Activated naive CD8-positive, alpha-beta T cell (primary cell): ENCODE results near the gene PIP4K2A.

Source experiments
- H3K27ac Mint-ChIP-seq: one replicate; pipeline ENCODE4 v1.8.0; 2021; ENCODE audit warnings: mixed read lengths
- H3K27me3 Mint-ChIP-seq: one replicate; pipeline ENCODE4 v1.8.0; 2021; ENCODE audit warnings: mixed read lengths
- H3K36me3 Mint-ChIP-seq: one replicate; pipeline ENCODE4 v1.8.0; 2021; ENCODE audit warnings: mixed read lengths
- H3K4me1 Mint-ChIP-seq: one replicate; pipeline ENCODE4 v1.8.0; 2021; ENCODE audit warnings: low read depth, mixed read lengths
- H3K4me3 Mint-ChIP-seq: one replicate; pipeline ENCODE4 v1.8.0; 2021; ENCODE audit warnings: mild to moderate bottlenecking, mixed read lengths
- H3K9me3 Mint-ChIP-seq: one replicate; pipeline ENCODE4 v1.8.0; 2021; ENCODE audit warnings: low read depth, mixed read lengths

Gene PIP4K2A

DNA sequence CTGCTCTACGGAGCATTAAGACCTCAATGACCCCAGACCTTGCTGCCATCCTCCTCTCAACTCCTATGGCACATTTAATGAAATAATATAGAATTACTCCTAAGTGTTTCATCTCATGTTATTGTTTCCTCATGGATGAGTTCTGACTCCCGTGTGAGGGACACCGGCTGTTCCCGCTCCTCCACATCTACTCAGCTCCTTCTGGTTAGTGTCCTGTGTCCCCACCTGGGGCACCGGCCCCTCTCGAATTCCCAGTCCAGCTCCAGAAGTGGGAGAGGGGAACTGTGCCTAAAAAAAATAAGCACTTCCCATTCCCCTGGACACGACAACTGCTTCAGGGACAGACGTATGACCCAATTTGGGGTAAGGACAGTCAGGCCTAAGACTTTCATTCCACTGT lies 58.3 kb downstream of the PIP4K2A start:
- no peaks in the 10 kb centered on the region for H3K27me3 Mint-ChIP-seq
- peaks cover 96% of the 10 kb centered on the region for H3K4me1 Mint-ChIP-seq
- peak overlapping the region; percentile 97 for H3K27ac Mint-ChIP-seq
- H3K9me3 Mint-ChIP-seq, result no peaks in the 10 kb centered on the region
- peak overlapping the region; percentile 67 for H3K4me3 Mint-ChIP-seq
- H3K36me3 Mint-ChIP-seq, result peaks cover 8% of the 10 kb centered on the region

DNA sequence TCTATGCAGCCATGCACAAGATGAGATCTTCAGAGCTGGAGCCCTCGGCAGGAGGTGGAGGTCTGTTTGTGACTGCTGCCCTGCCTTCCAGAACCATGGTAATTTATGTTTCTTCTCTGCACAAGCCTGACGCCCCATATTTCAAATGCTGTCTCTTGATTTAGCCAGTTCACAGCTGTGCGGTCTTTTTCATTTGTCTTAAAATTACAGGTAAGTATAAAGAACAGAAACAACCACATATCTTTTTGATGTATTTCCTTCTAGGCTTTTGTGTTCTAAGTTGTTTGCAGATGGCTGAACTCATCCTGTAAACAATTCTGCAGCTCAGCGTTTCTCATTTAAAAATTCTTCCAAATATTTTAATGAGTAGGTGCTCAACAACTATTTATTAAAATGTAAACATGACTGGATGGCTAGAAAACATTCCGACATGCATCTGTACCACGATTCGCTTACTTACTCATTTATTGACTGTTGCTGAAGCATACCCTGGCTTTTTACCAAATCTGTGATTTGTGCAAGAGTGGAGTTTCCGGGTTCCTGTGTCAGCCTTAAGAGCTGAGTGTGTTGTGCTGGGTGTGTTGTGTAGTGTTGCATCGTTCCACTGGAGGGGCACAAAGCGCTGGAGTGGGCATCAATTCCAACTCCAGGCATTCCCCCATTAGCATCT lies 58.9 kb downstream of the PIP4K2A start:
- Mint-ChIP-seq H3K4me3 (peak overlapping the region; percentile 67), H3K27me3 (no peaks in the 10 kb centered on the region), H3K9me3 (no peaks in the 10 kb centered on the region), H3K27ac (peak overlapping the region; percentile 97), H3K4me1 (peaks cover 96% of the 10 kb centered on the region), H3K36me3 (peaks cover 8% of the 10 kb centered on the region)

DNA sequence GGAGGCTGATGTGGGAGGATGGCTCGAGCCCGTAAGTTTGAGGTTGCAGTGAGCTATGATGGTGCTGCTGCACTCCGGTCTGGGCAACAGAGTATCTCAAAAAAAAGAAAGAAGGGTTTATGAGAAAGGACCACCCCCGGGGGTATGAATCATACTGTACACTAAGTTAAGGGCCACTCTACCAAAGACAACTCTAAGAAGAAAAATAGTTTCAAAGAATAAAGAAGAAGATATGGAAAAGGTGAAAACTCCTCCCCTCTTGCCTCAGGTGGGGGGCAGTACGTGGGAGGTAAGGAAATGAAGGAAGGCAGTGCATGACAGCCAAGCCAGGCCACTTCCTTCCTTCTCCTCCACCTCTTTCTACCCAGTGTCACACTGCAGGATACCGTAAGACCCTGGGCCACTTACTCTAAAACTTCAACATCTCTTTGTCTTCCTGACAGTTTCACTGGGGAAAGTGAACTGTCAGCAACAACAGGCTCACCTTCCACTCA lies 61.3 kb downstream of the PIP4K2A start:
- H3K36me3 Mint-ChIP-seq, result peaks cover 9% of the 10 kb centered on the region
- no peaks in the 10 kb centered on the region for H3K9me3 Mint-ChIP-seq
- peak overlapping the region; percentile 83 for H3K4me3 Mint-ChIP-seq

DNA sequence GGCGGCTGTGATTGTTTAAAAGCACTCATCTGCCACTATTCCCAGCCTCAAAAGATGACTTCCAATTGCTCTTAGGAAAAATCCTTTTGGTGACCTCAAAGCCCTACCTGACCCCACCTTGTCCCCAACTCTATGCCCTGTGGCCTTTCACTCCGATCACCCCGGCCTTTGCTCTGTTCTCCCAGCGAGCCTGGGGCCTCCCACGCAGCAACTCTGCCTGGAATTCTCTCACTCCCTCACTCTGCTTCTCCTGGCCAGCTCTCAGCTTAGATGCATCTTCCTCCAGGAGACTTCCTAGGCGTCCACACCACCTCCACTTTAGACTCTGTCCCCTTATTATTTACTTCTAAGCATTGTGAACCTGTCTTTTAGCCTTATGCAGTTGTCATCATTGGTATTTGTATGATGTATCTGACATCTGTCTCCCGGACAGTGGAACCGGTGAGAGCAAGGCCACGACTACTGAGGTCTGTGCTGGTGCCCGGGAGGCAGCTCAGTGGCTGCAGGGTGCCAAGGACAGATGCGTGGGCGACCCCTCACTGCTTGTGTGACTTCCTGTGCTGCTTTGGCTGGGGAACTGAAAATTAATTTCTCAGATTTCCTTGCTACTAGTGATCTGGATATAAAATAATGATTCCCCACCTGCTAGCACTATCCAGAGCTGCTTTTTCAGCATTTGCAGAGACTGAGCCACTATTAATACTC lies 63.0 kb downstream of the PIP4K2A start:
- peak overlapping the region; percentile 83 for H3K4me3 Mint-ChIP-seq
- H3K9me3 Mint-ChIP-seq, result no peaks in the 10 kb centered on the region
- no peaks in the 10 kb centered on the region for H3K27me3 Mint-ChIP-seq
- peak overlapping the region; percentile 97 for H3K27ac Mint-ChIP-seq
- peaks cover 7% of the 10 kb centered on the region for H3K36me3 Mint-ChIP-seq
- H3K4me1 Mint-ChIP-seq, result peaks cover 97% of the 10 kb centered on the region

More for the DNA sequence above, 61.3 kb downstream of the PIP4K2A start:
- H3K27me3 Mint-ChIP-seq, result no peaks in the 10 kb centered on the region
- peaks cover 97% of the 10 kb centered on the region for H3K4me1 Mint-ChIP-seq
- peak overlapping the region; percentile 97 for H3K27ac Mint-ChIP-seq

DNA sequence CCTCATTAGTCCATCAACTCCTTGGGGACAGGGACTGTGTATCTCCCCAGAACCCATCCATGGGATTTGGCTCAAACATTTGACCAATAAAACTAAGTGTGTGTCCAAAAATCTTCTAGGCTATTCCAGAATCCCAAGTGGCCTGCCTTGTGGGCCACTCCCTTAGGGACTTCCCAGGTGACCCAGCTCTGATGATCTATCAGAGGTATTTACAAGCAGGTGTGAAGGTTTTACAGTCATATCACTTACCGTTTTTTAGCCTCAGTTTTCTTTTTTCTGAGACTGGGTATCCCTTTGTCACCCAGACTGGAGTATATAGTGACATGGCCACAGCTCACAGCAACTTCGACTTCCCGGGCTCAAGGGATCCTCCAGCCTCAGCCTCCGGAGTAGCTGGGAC lies 64.4 kb downstream of the PIP4K2A start:
- Mint-ChIP-seq H3K4me1 (peaks cover 92% of the 10 kb centered on the region), H3K27me3 (no peaks in the 10 kb centered on the region), H3K9me3 (no peaks in the 10 kb centered on the region), H3K27ac (peak overlapping the region; percentile 97), H3K36me3 (peaks cover 7% of the 10 kb centered on the region), H3K4me3 (peak overlapping the region; percentile 77)

- H3K4me3 Mint-ChIP-seq, result peak overlapping the region; percentile 77
- H3K27me3 Mint-ChIP-seq, result no peaks in the 10 kb centered on the region
- H3K9me3 Mint-ChIP-seq, result no peaks in the 10 kb centered on the region
- peaks cover 7% of the 10 kb centered on the region for H3K36me3 Mint-ChIP-seq
- peaks cover 92% of the 10 kb centered on the region for H3K4me1 Mint-ChIP-seq
- H3K27ac Mint-ChIP-seq, result peak overlapping the region; percentile 97
Observed at GRCh38 chr10:22649390-22649841, 65.0 kb downstream of the PIP4K2A start.

- H3K36me3 Mint-ChIP-seq, result peaks cover 12% of the 10 kb centered on the region
- H3K27me3 Mint-ChIP-seq, result no peaks in the 10 kb centered on the region
- no peaks in the 10 kb centered on the region for H3K9me3 Mint-ChIP-seq
- peaks cover 95% of the 10 kb centered on the region for H3K4me1 Mint-ChIP-seq
- peak overlapping the region; percentile 97 for H3K27ac Mint-ChIP-seq
- H3K4me3 Mint-ChIP-seq, result peak overlapping the region; percentile 77
Observed at GRCh38 chr10:22648547-22648961, 65.8 kb downstream of the PIP4K2A start.

- no peaks in the 10 kb centered on the region for H3K9me3 Mint-ChIP-seq
- H3K27me3 Mint-ChIP-seq, result no peaks in the 10 kb centered on the region
- H3K36me3 Mint-ChIP-seq, result peaks cover 12% of the 10 kb centered on the region
- H3K27ac Mint-ChIP-seq, result peak overlapping the region; percentile 97
- peaks cover 93% of the 10 kb centered on the region for H3K4me1 Mint-ChIP-seq
- H3K4me3 Mint-ChIP-seq, result peak overlapping the region; percentile 77
Observed at GRCh38 chr10:22647244-22647643, 67.1 kb downstream of the PIP4K2A start.

GRCh38 chr10:22646388-22646853 lies 68.0 kb downstream of the PIP4K2A start:
- Mint-ChIP-seq H3K4me3 (peak overlapping the region; percentile 77), H3K36me3 (peaks cover 16% of the 10 kb centered on the region), H3K9me3 (no peaks in the 10 kb centered on the region), H3K4me1 (peaks cover 93% of the 10 kb centered on the region), H3K27me3 (no peaks in the 10 kb centered on the region), H3K27ac (peak overlapping the region; percentile 97)

DNA sequence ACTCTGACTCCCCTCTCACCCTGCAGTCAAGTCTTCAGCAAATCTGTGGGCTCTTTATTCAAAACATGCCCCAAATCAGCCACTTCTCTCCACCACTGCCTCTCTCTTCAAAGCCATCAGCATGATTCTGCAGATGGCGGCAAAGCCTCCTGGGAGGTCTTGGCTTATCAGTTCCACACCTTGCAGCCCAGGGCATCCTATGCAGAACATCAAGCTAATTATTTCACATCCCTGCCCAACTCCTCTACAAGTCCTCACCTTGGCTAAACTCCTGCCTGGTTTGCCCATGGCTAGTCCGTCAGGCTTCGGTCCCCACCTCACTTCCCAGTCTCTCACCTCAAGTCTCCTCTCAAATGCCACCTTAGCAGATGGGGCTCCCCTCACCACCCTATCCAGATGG lies 70.2 kb downstream of the PIP4K2A start:
- H3K36me3 Mint-ChIP-seq, result peaks cover 17% of the 10 kb centered on the region
- H3K4me3 Mint-ChIP-seq, result peak overlapping the region; percentile 58
- no peaks in the 10 kb centered on the region for H3K9me3 Mint-ChIP-seq
- H3K4me1 Mint-ChIP-seq, result peaks cover 89% of the 10 kb centered on the region
- H3K27me3 Mint-ChIP-seq, result no peaks in the 10 kb centered on the region
- peak overlapping the region; percentile 94 for H3K27ac Mint-ChIP-seq

DNA sequence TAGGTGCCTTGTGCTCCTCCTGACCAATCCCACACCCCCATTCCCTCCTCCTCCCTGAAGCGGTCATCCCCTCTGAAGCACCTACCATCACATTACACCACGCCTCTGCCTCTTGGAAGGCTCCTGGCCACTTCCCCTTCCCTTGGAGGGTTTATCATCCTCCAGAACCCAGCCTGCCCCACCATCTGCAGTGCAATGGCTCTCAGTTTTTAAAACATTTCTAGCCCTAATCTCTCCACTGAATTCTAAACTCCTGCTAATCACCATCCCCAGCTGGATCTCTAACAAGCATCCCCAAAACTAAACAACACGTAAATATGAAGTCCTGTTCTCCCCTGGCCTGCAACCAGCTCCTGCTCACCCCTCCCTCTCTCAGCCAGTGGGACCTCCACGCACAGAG lies 70.6 kb downstream of the PIP4K2A start:
- Mint-ChIP-seq H3K4me1 (peaks cover 89% of the 10 kb centered on the region), H3K36me3 (peaks cover 17% of the 10 kb centered on the region), H3K9me3 (no peaks in the 10 kb centered on the region), H3K27ac (peak overlapping the region; percentile 94), H3K4me3 (peak overlapping the region; percentile 58), H3K27me3 (no peaks in the 10 kb centered on the region)

- Mint-ChIP-seq H3K36me3 (peaks cover 19% of the 10 kb centered on the region), H3K4me1 (peaks cover 89% of the 10 kb centered on the region), H3K4me3 (peak overlapping the region; percentile 58), H3K27ac (peak overlapping the region; percentile 94), H3K9me3 (no peaks in the 10 kb centered on the region), H3K27me3 (no peaks in the 10 kb centered on the region)
Observed at GRCh38 chr10:22643116-22643515, 71.3 kb downstream of the PIP4K2A start.

GRCh38 chr10:22641743-22642142 lies 72.6 kb downstream of the PIP4K2A start:
- Mint-ChIP-seq H3K9me3 (no peaks in the 10 kb centered on the region), H3K36me3 (peaks cover 22% of the 10 kb centered on the region), H3K4me1 (peaks cover 86% of the 10 kb centered on the region), H3K4me3 (peak overlapping the region; percentile 17), H3K27me3 (no peaks in the 10 kb centered on the region), H3K27ac (peak overlapping the region; percentile 68)

DNA sequence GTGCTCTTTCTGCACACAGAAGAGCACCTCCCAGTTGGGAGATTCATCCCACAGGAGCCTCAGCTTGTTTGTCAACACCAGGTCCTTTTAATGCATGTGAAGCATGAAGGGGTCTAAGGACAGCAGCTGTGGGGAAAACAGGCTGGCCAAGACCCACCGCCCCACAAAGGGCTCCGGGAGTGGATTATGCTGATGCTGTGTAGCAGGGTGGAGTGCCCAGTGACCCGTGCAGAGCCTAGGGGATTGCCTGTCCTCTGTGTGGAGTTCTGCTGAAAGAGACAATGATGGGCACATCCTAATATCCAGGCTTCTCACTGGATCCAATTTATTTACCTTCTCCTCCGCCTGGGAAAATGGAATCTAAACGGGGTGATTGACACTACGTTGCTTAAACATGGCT lies 74.0 kb downstream of the PIP4K2A start:
- no peaks in the 10 kb centered on the region for H3K9me3 Mint-ChIP-seq
- H3K4me1 Mint-ChIP-seq, result peaks cover 88% of the 10 kb centered on the region
- H3K36me3 Mint-ChIP-seq, result peaks cover 28% of the 10 kb centered on the region
- H3K4me3 Mint-ChIP-seq, result no peak overlapping the region
- H3K27ac Mint-ChIP-seq, result peak overlapping the region; percentile 62
- H3K27me3 Mint-ChIP-seq, result no peaks in the 10 kb centered on the region

DNA sequence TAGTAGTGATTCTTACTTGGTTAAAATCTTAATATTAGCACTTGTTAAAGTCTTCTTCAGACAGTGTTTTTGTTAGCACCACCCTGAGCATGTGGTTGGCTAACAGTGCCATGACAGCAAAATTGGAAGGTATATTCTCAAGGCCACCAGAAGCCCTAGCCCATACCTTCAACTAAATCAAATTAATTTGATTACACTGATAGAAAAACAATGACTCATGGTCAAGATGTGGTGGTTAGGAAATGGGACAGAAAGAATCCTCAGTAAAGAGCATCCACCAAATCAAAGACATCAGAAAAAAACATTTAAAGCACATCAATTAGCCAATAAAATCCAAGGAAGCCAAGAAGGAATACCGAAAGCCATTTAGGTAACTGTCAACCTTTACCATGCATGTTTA lies 75.5 kb downstream of the PIP4K2A start:
- no peaks in the 10 kb centered on the region for H3K27me3 Mint-ChIP-seq
- peaks cover 89% of the 10 kb centered on the region for H3K4me1 Mint-ChIP-seq
- H3K27ac Mint-ChIP-seq, result peak overlapping the region; percentile 2
- peaks cover 25% of the 10 kb centered on the region for H3K36me3 Mint-ChIP-seq
- no peak overlapping the region for H3K4me3 Mint-ChIP-seq
- H3K9me3 Mint-ChIP-seq, result no peaks in the 10 kb centered on the region
